ENCODE data around the gene BACH2. TPM values are rescaled to one million over a fixed set of nuclear protein-coding genes. Genes with fewer than 3 reads are reported as not detected.

The BACH2 gene
- polyA plus RNA-seq, 2 of the 4 experiments (the other 2 are of a cell fraction), result 0.01 to 0.36 TPM

GRCh38 chr6:90154755-90155470 is 141.7 kb downstream of the BACH2 start:
- Histone ChIP-seq H3K4me2 (no peak overlapping the region), H3K4me1 (no peaks in the 10 kb centered on the region), H3K27ac (no peak overlapping the region), H3K9me3 (no peaks in the 10 kb centered on the region), H3K4me3 (no peak overlapping the region)
- CTCF ChIA-PET, result no interaction called here
- DNase-seq (ENCODE audit: low read depth in 1 of 2, low spot score in 1 of 2), result no peak
- TF ChIP-seq PHF8 (IDR thresholded peaks at IDR 0.05; ENCODE audit: borderline replicate concordance, low read depth) (no peak), JUN (IDR thresholded peaks at IDR 0.05) (no peak), NFE2L2 (conservative IDR thresholded peaks at IDR 0.05; ENCODE audit: low read length) (no peak), MAFK (IDR thresholded peaks at IDR 0.05; ENCODE audit: partially characterized antibody) (no peak), HDAC2 (IDR thresholded peaks at IDR 0.05) (no peak)
- POLR2A ChIA-PET, result no interaction called here
- 62% methylated on average over 8 of the region's 8 CpGs for WGBS (ENCODE audit: missing lambda C conversion rate)
- ATAC-seq, result no peak
- FAIRE-seq, result no peak

GRCh38 chr6:90151576-90152422 is 144.8 kb downstream of the BACH2 start:
- WGBS (ENCODE audit: missing lambda C conversion rate), result 44% methylated on average over 4 of the region's 4 CpGs
- H3K4me2 ChIP-seq, result no peak overlapping the region
- H3K4me3 ChIP-seq, result no peak overlapping the region
- ChIA-PET POLR2A (no interaction called here), CTCF (no interaction called here)
- H3K27ac ChIP-seq, result no peak overlapping the region
- no peak for DNase-seq (ENCODE audit: low read depth in 1 of 2, low spot score in 1 of 2)
- H3K9me3 ChIP-seq, result no peaks in the 10 kb centered on the region
- no peaks in the 10 kb centered on the region for H3K4me1 ChIP-seq
- TF ChIP-seq MAFK (IDR thresholded peaks at IDR 0.05; ENCODE audit: partially characterized antibody) (peak; percentile 5), HDAC2 (IDR thresholded peaks at IDR 0.05) (no peak)
- no peak for FAIRE-seq
- ATAC-seq, result no peak

DNA sequence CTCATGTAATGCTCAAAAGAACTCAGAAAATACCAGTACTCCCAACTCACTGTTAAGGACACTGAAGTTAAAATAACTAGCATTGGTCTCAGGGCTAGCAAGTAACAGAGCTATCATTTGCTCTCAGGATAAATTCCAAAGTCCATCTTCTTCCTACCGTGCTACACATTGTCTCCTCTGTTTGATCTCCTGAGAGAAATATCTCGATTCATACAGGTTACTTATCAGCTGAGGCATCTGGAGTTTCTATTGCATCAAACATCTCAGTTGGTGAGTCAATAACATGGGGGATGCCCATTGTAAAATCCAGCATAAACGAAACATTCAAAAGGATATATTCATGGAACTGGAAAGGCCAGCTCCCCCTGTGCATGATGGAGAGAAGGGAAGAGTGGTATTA is 147.4 kb downstream of the BACH2 start:
- H3K27ac ChIP-seq, result no peak overlapping the region
- POLR2A ChIA-PET, result no interaction called here
- ATAC-seq, result no peak
- no peaks in the 10 kb centered on the region for H3K9me3 ChIP-seq
- TF ChIP-seq CHD2 (IDR thresholded peaks at IDR 0.05; ENCODE audit: low read length, partially characterized antibody), result no peak
- no peak for TF ChIP-seq ZSCAN20 (CRISPR knock-in tag; IDR thresholded peaks at IDR 0.05)
- no peak for TF ChIP-seq CHD4 (IDR thresholded peaks at IDR 0.05; ENCODE audit: borderline replicate concordance)
- TF ChIP-seq POLR2AphosphoS2 (conservative IDR thresholded peaks at IDR 0.05; ENCODE audit: low read length), result no peak
- no peak for TF ChIP-seq HMGXB4 (CRISPR knock-in tag; IDR thresholded peaks at IDR 0.05; ENCODE audit: borderline replicate concordance)
- no peak for TF ChIP-seq NR3C1 (IDR thresholded peaks at IDR 0.05)
- TF ChIP-seq REST (IDR thresholded peaks at IDR 0.05), result no peak
- no peak for TF ChIP-seq TFCP2L1 (CRISPR knock-in tag; IDR thresholded peaks at IDR 0.05)
- no peaks in the 10 kb centered on the region for H3K4me1 ChIP-seq
- CTCF ChIA-PET, result interaction anchor here (0.6 to 0.9 kb wide), 3 partner anchors 92 to 823 kb away, joined by 3 to 4 read pairs (median 3); no protein-coding TSS in a partner anchor
- no peak overlapping the region for H3K4me2 ChIP-seq
- no peak for FAIRE-seq
- H3K4me3 ChIP-seq, result no peak overlapping the region
- DNase-seq (ENCODE audit: low read depth in 1 of 2, low spot score in 1 of 2), result no peak
- WGBS (ENCODE audit: missing lambda C conversion rate), result 12% methylated on average over 3 of the region's 3 CpGs
